HG03342 (cell line): Measurements from ENCODE around the gene MCOLN1.
A peak's percentile ranks its signal among the peaks of the same experiment; 100 is the strongest.

Source experiments
- ATAC-seq: cut with Tn5 transposase; IDR thresholded peaks from one replicate; pipeline ENCODE4 v1.9.1; 2021; ENCODE audit warnings: mild to moderate bottlenecking, moderate library complexity; ENCODE audit not compliant: unreplicated experiment

Gene MCOLN1

DNA sequence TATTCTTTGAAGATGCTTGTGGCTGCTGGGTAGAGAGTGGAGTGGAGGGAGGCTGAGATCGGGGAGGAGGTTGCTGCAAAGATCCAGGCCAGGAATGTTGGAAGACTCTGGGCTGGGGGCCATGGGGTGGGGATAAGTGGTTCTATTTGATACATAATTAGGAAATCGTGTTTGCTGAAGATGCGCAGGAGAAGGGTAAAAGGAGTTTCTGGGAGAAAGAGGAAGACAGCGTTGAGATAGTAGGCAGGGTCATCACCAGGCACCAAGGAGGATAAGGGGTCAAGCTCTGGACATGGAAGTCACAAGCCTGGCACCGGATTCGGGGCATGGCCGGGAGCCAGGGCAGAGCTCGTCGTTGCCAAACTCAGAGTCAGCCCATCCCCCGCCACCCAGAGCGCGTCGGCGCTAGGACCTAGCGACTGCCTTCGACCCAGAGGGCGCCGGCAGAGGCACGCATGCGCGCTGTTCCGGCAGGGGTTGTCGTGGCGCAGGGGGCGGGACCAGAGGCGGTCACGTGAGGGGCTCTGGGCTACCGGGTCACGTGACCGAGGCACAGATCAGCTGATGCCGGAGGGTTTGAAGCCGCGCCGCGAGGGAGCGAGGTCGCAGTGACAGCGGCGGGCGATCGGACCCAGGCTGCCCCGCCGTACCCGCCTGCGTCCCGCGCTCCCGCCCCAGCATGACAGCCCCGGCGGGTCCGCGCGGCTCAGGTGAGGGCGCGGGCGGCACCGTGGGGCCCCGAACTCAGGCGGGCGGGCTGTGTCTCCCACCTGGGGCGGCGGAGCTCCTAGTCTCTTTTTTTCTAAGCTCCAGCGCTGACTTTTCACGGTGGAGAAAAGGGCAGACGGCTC, at the start of gene MCOLN1:
TSS of gene MCOLN1 (plus strand) at position 553 of the 851 bp plus-strand sequence. CDS start at position 680, 127 bp downstream.
- ATAC-seq = peak; percentile 80

DNA sequence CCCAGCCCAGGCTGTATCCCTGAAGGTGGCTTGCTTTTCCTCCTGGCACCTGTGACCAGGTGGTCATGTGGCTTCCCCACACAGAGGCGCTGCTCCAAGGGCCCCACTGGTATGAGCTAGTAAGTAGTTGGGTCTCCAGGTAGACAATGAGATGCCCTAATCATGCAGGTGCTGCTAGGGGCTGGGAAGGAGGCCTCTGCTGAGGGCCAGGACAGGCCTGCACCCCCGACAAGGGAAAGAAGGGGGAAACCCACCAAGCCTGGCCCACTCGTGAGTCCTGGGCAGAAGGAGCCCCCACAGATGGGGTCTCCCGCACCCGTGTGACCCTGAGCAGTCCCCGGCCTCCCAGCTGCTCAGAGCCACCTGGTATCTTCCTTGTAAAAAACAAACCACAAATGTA, 46.8 kb upstream of the MCOLN1 start:
- no peak for ATAC-seq

DNA sequence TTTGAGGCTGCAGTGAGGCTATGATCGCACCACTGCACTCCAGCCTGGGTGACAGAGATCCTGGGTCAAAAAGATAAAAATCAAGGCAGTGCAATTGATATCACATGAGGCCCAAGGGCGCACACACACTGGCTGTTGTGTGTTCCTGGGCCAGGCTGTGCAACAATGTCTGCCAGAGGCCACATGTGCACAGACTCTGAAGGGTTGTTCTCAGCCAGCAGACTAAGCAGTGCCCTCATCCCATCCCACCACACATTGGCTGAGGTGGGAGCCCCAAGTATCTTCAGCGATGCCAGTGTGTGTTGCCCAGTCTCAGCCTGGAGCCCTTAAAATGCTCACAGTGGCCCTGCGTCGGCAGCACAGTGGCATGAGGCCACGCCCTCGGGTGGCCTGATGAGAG, 46.2 kb upstream of the MCOLN1 start:
- no peak for ATAC-seq

DNA sequence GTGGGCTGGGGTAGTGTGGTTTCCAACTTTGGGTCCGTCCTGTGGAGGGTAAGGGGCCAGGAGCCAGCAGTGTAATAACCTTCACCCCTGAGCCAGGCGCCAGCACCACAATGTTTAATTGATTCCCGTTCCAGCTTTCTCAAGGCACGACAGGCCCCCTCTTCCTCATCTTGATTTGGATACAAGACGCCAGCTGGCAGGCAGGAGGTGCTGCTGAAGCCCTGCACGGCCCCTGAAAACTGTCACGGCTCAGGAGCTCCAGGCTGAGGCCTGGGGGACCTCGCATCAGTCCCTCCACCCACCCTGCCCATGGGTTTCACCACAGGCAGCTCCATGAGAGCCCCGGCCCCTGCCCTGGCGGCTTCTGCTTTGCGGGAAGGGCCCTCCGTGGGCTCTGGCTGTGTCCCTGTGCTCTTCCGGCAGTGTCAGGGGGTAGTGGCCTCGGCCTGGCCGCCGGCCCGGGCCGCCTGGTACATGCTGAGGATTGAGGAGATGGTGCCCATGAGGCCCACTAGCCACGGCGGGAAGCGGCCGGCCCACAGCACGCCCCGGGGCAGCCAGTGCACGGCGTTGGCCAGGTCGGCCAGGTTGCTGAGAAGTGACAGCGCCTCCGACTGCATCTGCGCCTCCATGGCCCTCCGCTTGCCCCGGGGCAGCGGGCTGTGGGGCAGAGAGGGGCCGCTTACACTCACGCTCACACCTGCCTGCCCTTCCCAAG, 45.5 kb upstream of the MCOLN1 start:
- no peak for ATAC-seq

DNA sequence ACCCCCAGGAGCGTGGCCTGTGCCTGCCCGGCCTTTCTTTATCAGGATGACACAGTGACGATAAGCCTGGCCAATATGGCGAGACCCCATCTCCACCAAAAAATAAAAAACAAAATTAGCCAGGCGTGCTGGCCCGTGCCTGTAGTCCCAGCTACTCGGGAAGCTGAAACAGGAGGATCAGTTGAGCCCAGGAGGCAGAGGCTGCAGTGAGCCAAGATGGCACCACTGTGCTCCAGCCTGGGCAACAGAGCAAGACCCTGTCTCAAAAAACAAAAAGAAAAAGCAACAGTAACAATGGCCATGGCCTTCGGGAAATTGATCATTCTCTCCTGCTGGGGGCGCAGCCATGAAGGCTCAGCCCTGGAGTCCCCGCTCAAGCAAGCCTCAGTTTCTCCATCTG, 44.7 kb upstream of the MCOLN1 start:
- no peak for ATAC-seq

DNA sequence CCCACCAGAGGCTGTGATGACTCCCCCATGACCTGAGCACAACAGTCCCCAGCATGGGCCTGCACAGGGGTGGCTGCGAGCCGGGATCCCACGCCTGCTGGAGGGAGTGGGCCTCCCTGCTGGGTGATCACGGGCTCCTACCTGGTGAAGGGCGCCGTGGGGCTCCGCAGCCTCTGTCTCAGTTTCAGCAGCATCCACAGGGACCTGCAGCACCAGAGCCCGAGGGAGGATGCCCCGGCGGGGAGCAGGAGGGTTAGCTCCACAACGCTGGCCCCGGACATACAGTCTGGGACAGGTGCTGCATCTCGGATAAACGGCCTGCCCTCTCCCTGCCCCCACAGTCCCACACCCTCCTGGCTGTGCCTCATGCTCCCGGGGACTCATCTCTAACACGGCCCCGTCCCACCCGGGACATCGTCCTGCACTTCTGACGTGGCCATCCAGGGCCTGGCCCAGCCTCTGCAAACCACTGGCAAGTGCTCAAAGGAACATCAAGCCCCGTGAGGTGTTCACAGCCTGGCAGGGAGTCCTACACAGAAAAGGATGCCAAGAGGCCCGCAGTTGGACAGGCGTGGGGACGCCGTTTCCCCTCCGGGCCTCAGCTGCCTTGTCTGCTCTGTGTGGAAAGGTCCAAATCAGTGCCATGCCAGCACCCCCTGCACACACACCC, 44.1 kb upstream of the MCOLN1 start:
- no peak for ATAC-seq

DNA sequence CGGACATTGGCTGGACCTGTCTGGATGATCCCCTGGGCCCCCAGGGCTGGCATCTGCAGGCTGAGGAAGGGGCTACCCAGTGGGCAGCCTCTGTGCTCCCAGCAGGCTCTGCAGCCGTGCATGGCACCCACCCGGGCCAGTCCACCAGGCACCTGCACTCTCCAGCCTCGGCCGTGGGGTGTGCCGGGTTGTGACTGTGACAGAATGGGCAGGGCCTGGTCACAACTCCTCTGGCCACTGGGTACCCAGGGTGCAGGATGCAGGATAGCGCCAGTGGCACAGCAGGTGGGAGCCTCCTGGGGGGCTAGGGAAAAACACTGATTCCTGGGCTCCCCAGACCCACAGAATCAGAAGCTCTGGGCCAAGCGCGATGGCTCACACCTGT, 43.6 kb upstream of the MCOLN1 start:
- ATAC-seq = no peak

DNA sequence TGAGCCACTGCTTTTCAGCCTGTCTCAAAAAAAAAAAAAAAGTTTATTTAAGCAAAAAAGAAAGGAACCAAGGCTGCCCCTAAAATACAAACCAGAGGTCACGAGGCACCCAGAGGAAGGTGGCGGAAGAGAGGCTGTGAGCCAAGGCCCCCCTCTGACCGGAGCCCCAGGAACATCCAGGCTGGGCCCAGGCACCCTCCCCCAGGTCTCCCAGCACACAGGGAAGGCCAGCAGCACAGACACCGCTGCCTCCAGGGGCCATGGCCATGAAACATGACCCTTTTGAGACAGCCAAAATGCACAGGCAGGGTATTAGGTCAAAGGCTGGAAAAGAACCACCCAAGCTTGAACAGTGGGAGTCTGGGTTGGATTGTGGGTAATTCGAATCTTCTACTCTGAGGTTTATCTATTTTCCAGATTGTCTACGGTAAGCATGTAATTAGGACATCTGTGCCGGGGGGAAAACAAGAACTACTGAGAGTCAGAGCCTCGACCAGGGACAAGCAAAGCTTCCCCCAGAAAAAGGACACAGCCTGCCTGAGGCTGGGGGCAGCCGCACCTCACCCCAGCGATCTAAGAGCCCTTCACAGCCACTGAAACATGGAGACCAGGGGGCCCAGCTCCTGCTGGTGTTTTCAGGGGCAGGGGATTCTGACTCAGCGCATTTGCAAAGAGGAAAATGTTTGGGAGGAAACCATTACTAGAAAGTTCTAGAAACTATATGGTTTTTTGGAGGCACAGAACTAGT, 42.0 kb upstream of the MCOLN1 start:
- ATAC-seq = no peak

DNA sequence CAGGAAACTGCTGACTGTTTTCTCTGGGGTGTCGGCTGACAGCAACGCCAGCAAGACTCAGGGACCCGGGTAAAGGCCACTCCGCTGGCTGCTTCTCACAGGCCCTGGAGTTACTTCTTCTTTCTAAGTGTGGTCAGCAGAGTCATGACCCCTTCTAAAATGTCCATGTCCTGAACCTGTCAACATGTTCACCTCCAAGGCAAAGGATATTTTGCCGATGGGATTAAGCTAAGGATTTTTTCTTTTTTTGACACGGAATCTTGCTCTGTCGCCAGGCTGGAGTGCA, 41.5 kb upstream of the MCOLN1 start:
- no peak for ATAC-seq

DNA sequence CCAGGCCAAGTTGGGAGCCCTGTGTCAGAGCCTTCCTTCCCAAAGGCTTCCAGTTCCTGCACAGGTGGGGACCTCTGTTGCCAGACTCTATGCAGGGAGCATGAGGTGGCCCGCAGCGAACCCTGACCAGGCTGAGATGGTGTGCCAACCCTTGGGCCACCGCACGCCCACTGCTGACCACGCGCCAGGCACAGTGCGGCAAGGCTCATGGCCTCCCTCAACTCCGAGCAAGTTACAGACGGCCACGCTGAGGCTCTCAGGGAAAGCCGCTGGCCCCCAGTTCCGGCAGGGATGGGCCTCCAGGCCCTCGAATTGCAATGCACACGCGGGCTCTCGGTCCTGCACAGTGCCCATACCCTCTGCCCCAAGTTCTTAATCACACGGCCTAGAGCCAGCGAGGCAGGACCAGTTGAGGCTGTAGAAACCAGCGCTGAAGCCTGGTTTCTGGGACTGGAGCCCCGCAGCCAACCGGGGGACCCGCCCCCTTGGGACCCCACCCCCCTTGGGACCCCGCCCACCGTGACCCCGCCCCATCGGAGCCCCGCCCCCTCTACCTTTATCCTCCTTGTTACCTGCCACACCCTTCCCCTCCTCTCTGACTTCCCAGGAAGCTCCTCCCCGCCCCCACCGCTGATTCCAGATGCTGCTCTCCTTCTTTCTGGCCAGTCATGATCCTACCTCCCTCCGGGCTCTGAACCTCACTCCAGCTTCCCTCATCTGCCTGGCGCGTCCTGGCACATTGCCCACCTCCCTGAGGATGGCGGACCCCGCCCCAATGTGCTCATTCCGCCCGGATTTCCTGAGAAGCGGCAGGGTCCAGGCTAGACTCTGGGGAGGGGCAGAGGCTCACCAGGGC, 39.6 kb upstream of the MCOLN1 start:
- ATAC-seq = no peak

DNA sequence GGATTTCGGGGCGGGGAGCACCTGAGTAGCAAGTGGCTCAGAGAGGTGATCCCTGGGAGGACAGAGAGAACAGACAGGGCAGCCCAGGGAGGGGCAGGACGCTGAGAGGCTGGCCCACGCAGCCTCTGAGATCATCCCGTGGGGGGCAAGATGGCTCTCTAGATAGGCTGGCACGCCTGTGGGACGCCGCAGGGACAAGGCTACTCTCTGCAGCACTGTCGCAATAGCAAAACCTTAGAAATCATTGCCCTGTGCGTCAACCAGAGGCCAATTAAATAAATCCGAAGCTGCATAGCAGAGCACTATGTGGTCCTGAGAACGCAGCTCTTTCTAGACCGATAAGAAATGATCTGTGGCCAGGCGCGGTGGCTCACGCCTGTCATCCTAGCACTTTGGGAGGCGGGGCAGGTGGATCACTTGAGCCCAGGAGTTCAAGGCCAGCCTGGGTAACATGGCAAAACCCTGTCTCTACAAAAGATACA, 38.7 kb upstream of the MCOLN1 start:
- ATAC-seq = no peak

DNA sequence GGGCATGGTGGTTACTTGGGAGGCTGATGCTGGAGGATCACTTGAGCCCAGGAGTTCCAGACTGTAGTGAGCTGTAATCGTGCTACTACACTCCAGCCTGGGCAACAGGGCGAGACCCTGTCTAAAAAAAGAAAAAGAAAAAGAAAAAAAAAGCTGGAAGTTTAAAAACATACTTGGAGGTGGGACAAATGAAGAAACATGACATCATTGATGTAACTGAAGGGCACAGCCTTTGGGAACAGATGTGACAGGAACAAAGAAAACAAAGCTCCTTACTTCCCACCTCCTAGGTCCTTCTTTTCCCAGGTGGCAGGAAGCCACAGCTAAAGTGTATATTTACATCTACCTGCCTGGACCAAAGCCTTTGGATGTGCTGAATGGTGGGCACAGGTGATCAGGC, 35.5 kb upstream of the MCOLN1 start:
- ATAC-seq = no peak

DNA sequence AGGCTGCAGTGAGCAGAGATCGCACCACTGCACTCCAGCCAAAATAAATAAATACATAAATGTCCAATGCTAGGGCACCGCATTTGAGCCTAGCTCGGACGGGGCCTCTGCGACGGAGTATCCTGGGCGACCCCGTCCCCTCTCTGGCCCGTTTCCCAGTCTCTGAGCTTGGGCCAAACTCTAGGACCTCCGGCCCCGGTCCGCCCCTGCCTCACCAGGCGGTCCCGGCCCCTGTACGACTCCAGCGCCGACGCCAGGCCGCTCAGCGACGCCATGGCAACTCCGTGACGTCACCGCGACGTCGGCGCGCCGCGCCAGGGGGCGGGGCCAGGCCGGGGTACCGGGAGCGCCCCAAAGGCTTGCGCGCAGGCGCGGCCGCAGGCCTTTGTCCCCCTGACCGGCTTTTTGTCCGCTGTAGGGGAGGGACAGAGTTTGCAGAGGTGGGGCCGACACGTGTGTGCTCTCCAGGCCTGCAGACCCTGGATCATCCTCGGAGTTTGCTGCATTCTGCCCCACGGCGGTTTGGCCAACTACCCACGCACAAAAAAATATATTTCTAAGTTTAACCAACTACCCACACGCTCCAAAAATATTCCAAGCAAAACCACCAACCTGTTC, 33.6 kb upstream of the MCOLN1 start, which contains the start of gene PEX11G:
TSS of gene PEX11G (minus strand) at position 300 of the 618 bp plus-strand sequence. CDS start at position 275, 25 bp downstream.
- peak; percentile 85 for ATAC-seq

DNA sequence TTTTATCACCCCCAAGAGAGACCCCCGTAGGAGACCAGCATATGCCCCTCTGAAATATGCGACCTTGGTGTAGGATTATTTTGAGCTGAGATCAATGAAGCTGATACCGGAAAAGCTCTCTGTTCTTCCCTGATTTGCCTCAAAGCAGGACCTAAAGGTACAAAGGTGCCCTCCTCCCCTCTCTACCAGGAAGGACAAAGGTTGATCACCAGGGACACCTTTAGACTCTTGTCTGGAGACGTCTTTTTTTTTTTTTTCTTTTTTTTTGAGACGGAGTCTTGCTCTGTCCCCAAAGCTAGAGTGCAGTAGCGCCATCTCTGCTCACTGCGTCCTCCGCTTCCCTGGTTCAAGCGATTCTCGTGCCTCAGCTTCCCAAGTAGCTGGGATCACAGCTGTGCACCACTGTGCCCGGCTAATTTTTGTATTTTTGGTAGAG, 32.8 kb upstream of the MCOLN1 start:
- no peak for ATAC-seq

DNA sequence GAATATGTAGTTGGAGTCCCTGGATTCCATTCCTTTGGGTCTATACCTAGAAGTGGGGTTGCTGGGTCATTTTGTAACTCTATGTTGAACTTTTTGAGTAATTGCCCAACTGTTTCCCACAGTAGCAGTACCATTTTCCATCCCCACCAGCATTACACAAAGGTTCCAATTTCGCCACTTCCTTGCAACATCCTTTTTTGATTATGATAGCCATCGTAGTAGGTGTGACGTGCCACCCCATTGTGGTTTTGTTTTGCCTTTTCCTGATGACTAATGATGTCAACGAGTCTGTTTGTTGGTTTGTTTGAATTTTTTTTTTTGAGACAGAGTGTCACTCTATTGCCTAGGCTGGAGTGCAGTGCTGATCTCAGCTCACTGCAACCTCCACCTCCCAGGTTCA, 30.3 kb upstream of the MCOLN1 start:
- no peak for ATAC-seq

DNA sequence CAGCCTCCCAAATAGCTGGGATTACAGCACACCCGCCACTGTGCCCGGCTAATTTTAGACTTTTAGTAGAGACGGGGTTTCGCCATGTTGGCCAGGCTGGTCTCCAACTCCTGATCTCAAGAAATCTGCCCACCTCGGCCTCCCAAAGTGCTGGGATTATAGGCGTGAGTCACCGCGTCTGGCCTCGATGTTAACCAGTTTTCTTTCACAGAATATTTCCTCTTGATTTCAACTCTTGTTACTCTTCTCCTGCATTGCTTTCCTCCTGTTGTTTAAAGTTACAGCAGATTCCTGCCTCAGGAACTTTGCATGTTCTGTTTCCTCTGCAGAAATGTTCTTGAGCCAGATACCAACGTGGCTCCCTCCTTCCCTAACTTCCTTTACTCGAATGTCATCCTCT, 29.9 kb upstream of the MCOLN1 start:
- no peak for ATAC-seq

DNA sequence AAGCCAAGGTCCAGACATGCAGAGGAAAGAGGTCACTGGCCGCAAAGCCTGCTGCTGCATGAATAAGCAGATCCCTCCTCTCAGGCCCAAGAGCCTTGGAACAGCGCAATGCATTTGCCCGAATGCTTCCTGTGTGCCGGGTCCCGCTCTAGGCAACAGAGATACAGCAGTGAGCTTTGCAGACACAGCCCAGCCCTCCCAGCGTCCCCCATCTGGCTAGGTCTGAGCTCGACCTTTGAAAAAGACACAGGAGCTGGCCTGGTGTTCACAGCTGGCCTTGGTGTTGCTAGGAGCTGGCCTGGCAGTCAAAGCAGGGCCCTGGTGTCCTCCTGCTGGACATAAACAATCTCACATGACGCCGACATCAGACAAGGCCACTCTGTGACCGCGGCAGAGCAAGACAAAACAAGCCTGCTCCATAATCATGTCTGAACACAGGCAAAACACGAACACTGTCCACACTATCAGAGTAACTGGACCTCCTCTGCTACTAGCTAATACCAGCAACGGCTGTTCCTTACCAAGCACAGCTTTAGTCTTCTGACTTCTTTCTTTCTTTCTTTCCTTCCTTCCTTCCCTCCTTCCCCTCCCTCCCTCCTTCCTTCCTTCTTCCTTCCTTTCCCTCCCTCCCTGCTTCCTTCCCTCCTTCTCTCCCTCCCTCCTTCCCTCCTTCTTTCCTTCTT, 27.9 kb upstream of the MCOLN1 start:
- no peak for ATAC-seq

DNA sequence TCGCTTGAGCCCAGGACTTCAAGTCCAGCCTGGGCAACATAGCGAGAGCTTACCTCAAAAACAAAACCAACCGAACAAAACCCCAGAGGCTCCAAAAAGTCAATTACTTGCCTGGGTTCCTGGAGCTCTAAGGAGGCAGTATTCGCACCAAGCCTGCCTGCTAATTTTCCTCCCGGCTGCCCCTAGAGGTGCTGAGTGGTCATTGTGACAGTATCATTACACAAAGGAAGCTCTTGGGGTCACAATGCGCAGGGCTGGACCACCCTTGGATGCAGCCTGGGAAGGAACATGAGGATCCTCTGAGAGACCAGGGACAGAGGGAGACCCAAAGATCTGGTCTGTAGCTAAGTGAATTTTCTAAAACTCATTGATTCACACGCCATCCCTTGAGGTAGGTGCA, 25.1 kb upstream of the MCOLN1 start:
- ATAC-seq = no peak

DNA sequence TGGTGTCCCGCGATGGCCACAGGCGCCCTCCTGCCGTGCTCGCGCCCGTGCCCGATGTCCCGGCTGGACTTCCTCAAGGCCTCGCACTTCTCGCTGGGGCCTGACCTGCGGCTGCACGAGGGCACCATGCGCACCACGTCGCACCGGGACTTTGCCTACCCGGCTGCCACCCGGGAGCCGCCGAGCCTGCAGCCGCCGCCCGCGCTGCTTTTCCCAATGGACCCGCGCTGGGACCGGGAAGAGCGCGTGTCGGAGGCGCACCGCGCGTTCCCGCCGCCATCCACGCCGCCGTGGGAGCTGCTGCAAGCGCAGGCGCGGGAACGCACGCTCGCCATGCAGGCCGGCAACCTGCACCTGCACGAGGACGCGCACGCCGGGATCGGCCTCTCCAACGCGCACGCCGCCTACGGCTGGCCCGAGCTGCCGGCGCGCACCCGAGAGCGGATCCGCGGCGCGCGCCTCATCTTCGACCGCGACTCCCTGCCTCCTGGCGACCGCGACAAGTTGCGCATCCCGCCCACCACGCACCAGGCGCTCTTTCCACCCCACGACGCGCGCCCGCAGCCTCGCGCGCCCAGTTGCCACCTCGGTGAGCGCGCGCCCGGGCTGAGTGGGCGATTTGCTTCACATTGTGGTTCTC, 21.5 kb upstream of the MCOLN1 start:
- no peak for ATAC-seq
